ENCODE measurements around the gene RAB44.
A peak's percentile ranks its signal among the peaks of the same experiment; 100 is the strongest.

Gene RAB44

GRCh38 chr6:36724514-36725390 lies 27.1 kb downstream of the RAB44 start:
- ATAC-seq (peak; percentile 53), DNase-seq (peak; percentile 23 to 51)
- no peaks in the 10 kb centered on the region for H3K9me3 Mint-ChIP-seq
- H3K4me3 Mint-ChIP-seq, result no peak overlapping the region
- peaks cover 27% of the 10 kb centered on the region for H3K4me1 Mint-ChIP-seq
- H3K27me3 Mint-ChIP-seq, result no peaks in the 10 kb centered on the region
- peak overlapping the region; percentile 23 to 84 for H3K27ac Mint-ChIP-seq

GRCh38 chr6:36725581-36725980 lies 28.0 kb downstream of the RAB44 start:
- no peaks in the 10 kb centered on the region for H3K9me3 Mint-ChIP-seq
- no peaks in the 10 kb centered on the region for H3K27me3 Mint-ChIP-seq
- peaks cover 27% of the 10 kb centered on the region for H3K4me1 Mint-ChIP-seq
- ATAC-seq (no peak), DNase-seq (no peak)
- peak overlapping the region; percentile 15 to 55 for H3K27ac Mint-ChIP-seq
- H3K4me3 Mint-ChIP-seq, result no peak overlapping the region

GRCh38 chr6:36727505-36728021 lies 29.9 kb downstream of the RAB44 start:
- no peak for DNase-seq
- H3K9me3 Mint-ChIP-seq, result no peaks in the 10 kb centered on the region
- H3K27ac Mint-ChIP-seq, result peak overlapping the region in 1 of 2 donors; percentile 24
- no peak for ATAC-seq
- peaks cover 27% of the 10 kb centered on the region for H3K4me1 Mint-ChIP-seq
- H3K4me3 Mint-ChIP-seq, result no peak overlapping the region
- H3K27me3 Mint-ChIP-seq, result no peaks in the 10 kb centered on the region

GRCh38 chr6:36728289-36729160 lies 30.9 kb downstream of the RAB44 start:
- H3K27ac Mint-ChIP-seq, result peak overlapping the region in 1 of 2 donors; percentile 18
- ATAC-seq, result no peak

GRCh38 chr6:36729161-36729524 lies 31.5 kb downstream of the RAB44 start:
- DNase-seq (no peak), ATAC-seq (no peak)
- Mint-ChIP-seq H3K9me3 (no peaks in the 10 kb centered on the region), H3K4me1 (peaks cover 38% of the 10 kb centered on the region), H3K27ac (peak overlapping the region in 1 of 2 donors; percentile 31), H3K4me3 (no peak overlapping the region), H3K27me3 (peaks cover 5% of the 10 kb centered on the region)

More at GRCh38 chr6:36728289-36729160, 30.9 kb downstream of the RAB44 start:
- Mint-ChIP-seq H3K27me3 (no peaks in the 10 kb centered on the region), H3K4me1 (peaks cover 32% of the 10 kb centered on the region), H3K4me3 (no peak overlapping the region), H3K9me3 (no peaks in the 10 kb centered on the region)
- no peak for DNase-seq

- ATAC-seq, result no peak
- Mint-ChIP-seq H3K27me3 (peaks cover 16% of the 10 kb centered on the region), H3K9me3 (no peaks in the 10 kb centered on the region), H3K27ac (no peak overlapping the region), H3K4me1 (peaks cover 39% of the 10 kb centered on the region), H3K4me3 (no peak overlapping the region)
- DNase-seq, result no peak
Measured at GRCh38 chr6:36730424-36731380, 33.1 kb downstream of the RAB44 start.

GRCh38 chr6:36731622-36732310 lies 34.1 kb downstream of the RAB44 start:
- Mint-ChIP-seq H3K27me3 (peaks cover 16% of the 10 kb centered on the region), H3K4me1 (peaks cover 38% of the 10 kb centered on the region), H3K27ac (no peak overlapping the region), H3K4me3 (no peak overlapping the region), H3K9me3 (no peaks in the 10 kb centered on the region)
- ATAC-seq (no peak), DNase-seq (no peak)

- Mint-ChIP-seq H3K27me3 (peaks cover 16% of the 10 kb centered on the region), H3K4me1 (peaks cover 23% of the 10 kb centered on the region), H3K27ac (peak overlapping the region; percentile 30 to 61), H3K9me3 (no peaks in the 10 kb centered on the region), H3K4me3 (no peak overlapping the region)
- DNase-seq (no peak), ATAC-seq (no peak)
Measured at GRCh38 chr6:36733300-36733699, 35.7 kb downstream of the RAB44 start.

- Mint-ChIP-seq H3K4me3 (peak overlapping the region; percentile 63 to 72), H3K27ac (peak overlapping the region in 1 of 2 donors; percentile 64)
- no peak for DNase-seq
Measured at GRCh38 chr6:36734486-36735060, 36.9 kb downstream of the RAB44 start.

GRCh38 chr6:36735110-36736071 lies 37.8 kb downstream of the RAB44 start:
- Mint-ChIP-seq H3K27me3 (peaks cover 16% of the 10 kb centered on the region), H3K4me3 (peak overlapping the region; percentile 63 to 72), H3K27ac (peak overlapping the region in 1 of 2 donors; percentile 64), H3K4me1 (peaks cover 23% of the 10 kb centered on the region), H3K9me3 (no peaks in the 10 kb centered on the region)
- ATAC-seq (peak; percentile 92), DNase-seq (peak in 1 of 2 donors; percentile 49)

More at GRCh38 chr6:36734486-36735060, 36.9 kb downstream of the RAB44 start:
- ATAC-seq, result peak; percentile 3
- H3K27me3 Mint-ChIP-seq, result peaks cover 16% of the 10 kb centered on the region
- peaks cover 23% of the 10 kb centered on the region for H3K4me1 Mint-ChIP-seq
- no peaks in the 10 kb centered on the region for H3K9me3 Mint-ChIP-seq

- Mint-ChIP-seq H3K9me3 (no peaks in the 10 kb centered on the region), H3K4me3 (no peak overlapping the region), H3K27ac (no peak overlapping the region), H3K27me3 (peaks cover 16% of the 10 kb centered on the region), H3K4me1 (peaks cover 23% of the 10 kb centered on the region)
- no peak for DNase-seq
- ATAC-seq, result no peak
Measured at GRCh38 chr6:36737043-36737785, 39.6 kb downstream of the RAB44 start.

GRCh38 chr6:36738108-36738507 lies 40.5 kb downstream of the RAB44 start:
- DNase-seq (no peak), ATAC-seq (no peak)
- H3K27ac Mint-ChIP-seq, result peak overlapping the region in 1 of 2 donors; percentile 27
- H3K9me3 Mint-ChIP-seq, result no peaks in the 10 kb centered on the region
- peaks cover 22% of the 10 kb centered on the region for H3K4me1 Mint-ChIP-seq
- H3K4me3 Mint-ChIP-seq, result no peak overlapping the region
- peaks cover 16% of the 10 kb centered on the region for H3K27me3 Mint-ChIP-seq
